Ishikawa (cell line): ENCODE results near the gene CHST11.

Source experiments
- FOXM1 ChIP-seq: IDR thresholded peaks from 2 replicates; pipeline ENCODE4 v1.6.1; 2012; ENCODE audit warnings: low read depth, borderline replicate concordance
- MAX ChIP-seq: IDR thresholded peaks from 2 replicates; pipeline ENCODE4 v1.6.1; 2012
- NFIC ChIP-seq: IDR thresholded peaks from 2 replicates; pipeline ENCODE4 v1.6.1; 2012
- RAD21 ChIP-seq: IDR thresholded peaks from 2 replicates; pipeline ENCODE4 v1.6.1; 2012; ENCODE audit warnings: low read depth
- REST ChIP-seq: IDR thresholded peaks from 2 replicates; pipeline ENCODE4 v1.6.1; 2012; ENCODE audit warnings: low read depth, mild to moderate bottlenecking
- TAF1 ChIP-seq: IDR thresholded peaks from 2 replicates; pipeline ENCODE4 v1.6.1; 2012; ENCODE audit warnings: low read depth, mild to moderate bottlenecking
- USF1 ChIP-seq: IDR thresholded peaks from 2 replicates; pipeline ENCODE4 v1.6.1; 2012
- YY1 ChIP-seq: IDR thresholded peaks from 2 replicates; pipeline ENCODE4 v1.6.1; 2012; ENCODE audit warnings: low read depth

DNA sequence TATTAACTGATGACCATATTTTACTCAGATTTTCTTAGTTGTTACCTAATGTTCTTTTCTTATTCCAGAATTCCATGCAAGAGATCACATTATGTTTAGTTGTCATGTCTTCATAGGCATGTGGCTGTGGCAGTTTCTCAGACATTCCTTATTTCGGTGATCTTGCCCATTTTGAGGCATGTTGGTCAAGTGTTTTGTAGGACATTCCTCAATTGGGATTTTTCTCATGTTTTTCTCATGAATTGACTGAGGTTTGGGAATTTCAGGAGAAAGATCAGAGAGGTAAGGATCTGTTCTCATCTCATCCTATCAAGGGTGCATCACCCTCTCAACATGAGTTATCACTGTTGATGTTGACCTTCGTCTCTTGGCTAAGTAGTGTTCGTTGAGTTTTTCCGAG lies 81.3 kb downstream of the CHST11 start:
- TF ChIP-seq NFIC = no peak
- TF ChIP-seq RAD21 = no peak
- no peak for TF ChIP-seq REST
- TF ChIP-seq MAX = no peak
- no peak for TF ChIP-seq FOXM1
- no peak for TF ChIP-seq TAF1
- TF ChIP-seq YY1 = no peak
- TF ChIP-seq USF1 = no peak
